Endometrial microvascular endothelial cells (primary cell): Measurements from ENCODE around the gene DAB2. TPM values are rescaled to one million over a fixed set of nuclear protein-coding genes. Genes with fewer than 3 reads are reported as not detected.

Experiments used
- in situ Hi-C: cut with HindIII; loops from 2 replicates; pipeline ENCODE4 v1.10.0; 2017; ENCODE audit warnings: low sequenced_read_pairs, low pct_unique_long_range_greater_than_20kb; ENCODE audit errors: inconsistent ontology term
- total RNA-seq: library from RNA; depleted of rRNA; stranded (reverse); fragments of >200 nt; gene quantifications from one replicate; pipeline ENCODE4 v1.2.3, GENCODE V29; 2015; ENCODE audit errors: inconsistent ontology term

DAB2 gene
- 111 TPM for total RNA-seq

DNA sequence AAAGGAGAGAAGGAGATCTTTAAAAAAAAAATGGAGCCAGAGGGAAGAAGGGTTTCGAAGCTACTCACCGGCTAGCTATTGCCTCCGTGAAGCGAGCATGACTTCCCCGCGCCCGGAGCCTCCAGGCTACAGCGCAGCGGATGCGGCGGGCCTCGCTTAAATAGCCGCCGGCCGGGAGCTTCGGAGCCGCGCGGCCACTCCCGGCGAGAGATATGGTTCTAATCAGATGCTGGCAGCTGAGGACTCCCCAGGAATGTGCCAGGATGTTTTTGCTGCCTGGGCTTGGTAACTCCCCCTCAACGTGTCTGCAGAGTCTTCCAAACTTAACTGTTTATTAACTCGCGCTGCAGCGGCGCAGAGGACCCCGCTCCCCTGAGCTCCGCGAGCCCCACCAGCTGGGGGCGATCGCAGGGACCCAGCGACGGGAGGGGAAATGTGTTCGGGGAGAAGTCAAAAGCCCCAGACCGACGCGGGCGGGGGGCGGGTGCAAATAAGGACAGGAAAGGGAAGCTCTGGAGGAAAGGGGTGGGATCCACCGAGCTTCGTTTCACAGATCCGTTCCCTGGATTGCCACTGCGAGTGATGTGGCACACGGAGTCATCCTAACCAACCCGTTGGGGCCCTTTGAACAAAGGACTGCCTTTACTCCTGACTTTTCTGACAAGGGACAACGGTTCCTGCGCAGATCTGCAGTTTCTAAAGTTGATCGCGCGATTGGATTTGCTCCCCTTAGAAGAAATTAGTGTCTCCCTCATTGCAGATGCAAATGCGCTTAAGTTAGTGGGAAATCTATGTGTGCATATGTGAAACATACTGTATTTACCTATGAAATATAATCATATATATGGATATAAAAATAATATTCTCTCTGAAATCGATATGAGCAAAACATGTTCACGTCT lies at the start of gene DAB2:
Gene DAB2 (minus strand): TSS at position 245 of the 902 bp plus-strand sequence. CDS start 30,660 bp downstream, outside the sequence.
- in situ Hi-C loops, result loop anchor here (5.0 kb wide), 2 partner anchors 42 to 117 kb away; no protein-coding TSS in a partner anchor

GRCh38 chr5:39473156-39473775 lies 48.5 kb upstream of the DAB2 start:
- in situ Hi-C loops, result no loop called here

- in situ Hi-C loops, result no loop called here
Measured at GRCh38 chr5:39471836-39472508, 47.2 kb upstream of the DAB2 start.

DNA sequence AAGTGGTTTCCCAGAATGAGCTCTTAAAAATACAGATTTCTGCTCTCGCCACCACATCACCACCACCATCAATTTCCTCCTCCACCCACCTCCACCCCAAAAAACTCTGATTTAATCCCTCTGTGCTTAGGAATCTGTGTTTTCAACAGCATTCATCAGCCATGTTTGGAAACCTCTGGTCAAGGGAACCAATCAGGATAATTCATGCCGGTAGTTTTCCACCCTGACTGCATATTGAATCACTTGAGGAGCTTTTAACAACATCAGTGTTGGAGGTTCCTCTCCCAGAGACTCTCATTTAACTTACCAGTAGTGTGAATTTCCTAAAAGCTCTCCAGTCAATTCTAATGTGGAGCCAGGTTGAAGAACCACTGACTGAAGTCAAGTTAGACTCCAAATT lies 46.0 kb upstream of the DAB2 start:
- in situ Hi-C loops, result no loop called here

DNA sequence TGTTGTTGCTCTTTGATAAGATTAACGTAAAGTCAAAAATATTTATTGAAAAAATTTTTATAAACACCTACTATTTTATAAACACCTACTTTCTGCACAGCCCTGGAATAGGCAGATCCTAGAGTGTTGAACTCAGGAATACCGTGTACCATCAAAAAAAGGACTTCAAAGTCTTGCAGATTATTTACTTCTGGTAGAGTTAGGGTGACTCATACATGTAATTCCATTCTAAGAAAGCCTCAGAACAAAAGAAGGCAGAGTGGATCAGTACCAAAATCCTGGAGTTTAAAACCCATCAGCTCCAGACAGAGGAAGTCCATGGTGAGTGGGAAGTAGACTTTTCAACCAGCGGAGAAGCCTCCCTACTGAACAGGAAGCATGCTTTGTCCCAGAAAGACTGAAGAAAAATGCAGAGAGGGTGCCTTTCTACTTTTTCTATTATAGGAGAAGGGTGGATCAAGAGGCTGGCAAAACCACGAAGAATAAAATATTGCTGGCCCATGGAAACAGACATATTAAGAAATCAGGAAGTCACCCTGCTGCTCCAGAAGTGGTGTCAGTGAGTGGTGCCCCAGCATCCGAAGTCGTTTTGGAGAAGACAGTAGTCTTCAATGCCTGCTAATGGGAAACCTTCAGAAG lies 45.1 kb upstream of the DAB2 start:
- in situ Hi-C loops, result loop anchor here (5.0 kb wide), 1 partner anchor 48 kb away; the partner anchor contains the start of gene DAB2

DNA sequence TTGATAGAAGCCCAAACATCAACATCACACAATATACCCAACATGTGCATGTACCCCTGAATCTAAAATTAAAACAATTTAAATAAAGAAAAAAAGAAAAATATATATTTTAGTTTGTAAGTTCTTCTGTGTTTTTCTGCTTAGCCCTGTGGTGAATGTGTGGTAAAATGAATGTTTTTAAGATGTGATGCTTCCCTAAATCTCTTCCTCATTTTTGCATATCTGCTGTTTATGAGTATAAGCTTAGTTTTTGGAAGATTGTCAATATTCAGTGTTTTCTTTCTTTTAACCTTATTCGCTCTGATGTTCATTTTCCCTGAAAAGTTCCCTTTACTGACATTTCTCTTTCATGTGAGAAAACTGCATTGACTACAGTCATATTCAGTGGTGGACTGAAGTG lies 44.4 kb upstream of the DAB2 start:
- in situ Hi-C loops, result loop anchor here (5.0 kb wide), 1 partner anchor 47 kb away; the partner anchor contains the start of gene DAB2

GRCh38 chr5:39466846-39467245 lies 42.1 kb upstream of the DAB2 start:
- in situ Hi-C loops, result loop anchor here (5.0 kb wide), 1 partner anchor 45 kb away; the partner anchor contains the start of gene DAB2

- in situ Hi-C loops, result loop anchor here (5.0 kb wide), 1 partner anchor 44 kb away; the partner anchor contains the start of gene DAB2
Measured at GRCh38 chr5:39465843-39466242, 41.1 kb upstream of the DAB2 start.

DNA sequence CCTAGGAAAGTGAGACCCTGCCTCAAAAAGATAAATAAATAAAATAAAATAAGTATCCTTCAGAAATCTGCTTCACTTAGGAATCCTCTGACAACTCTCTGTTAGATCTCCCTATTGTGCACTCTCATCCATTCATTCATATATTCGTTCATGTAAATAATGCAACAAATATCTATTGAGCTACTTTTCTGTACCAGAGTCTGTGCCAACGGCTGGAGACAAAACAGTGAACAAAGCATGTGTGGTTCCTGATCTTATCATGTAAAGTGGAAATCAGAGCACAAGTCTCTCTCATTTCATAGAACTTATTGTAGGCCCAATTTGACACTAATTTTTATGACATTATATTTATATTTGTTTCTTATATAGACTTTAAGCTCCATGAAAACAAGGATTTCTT lies 40.3 kb upstream of the DAB2 start:
- in situ Hi-C loops, result loop anchor here (5.0 kb wide), 1 partner anchor 43 kb away; the partner anchor contains the start of gene DAB2

- in situ Hi-C loops, result no loop called here
Measured at GRCh38 chr5:39464088-39464487, 39.3 kb upstream of the DAB2 start.

DNA sequence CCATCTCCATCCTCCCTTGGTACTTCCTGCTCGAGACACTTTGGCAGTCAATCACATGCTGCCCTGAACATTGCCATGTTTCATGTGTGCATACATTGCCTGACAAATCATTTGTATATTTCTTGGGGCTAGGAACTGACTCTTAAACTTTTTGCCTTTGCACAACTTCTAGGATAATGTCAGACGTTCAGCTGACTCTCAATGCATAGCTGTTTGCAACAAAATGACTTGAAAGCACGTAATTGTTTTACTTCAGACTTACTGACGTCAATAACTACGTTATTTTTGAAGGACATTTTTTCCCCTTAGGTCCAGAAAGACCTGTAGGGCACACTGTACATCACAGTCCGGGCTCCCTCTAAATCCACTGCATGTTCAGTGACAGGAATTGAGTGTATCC lies 37.4 kb upstream of the DAB2 start:
- in situ Hi-C loops, result no loop called here

GRCh38 chr5:39461007-39461682 lies 36.4 kb upstream of the DAB2 start:
- in situ Hi-C loops, result no loop called here

GRCh38 chr5:39459907-39460306 lies 35.1 kb upstream of the DAB2 start:
- in situ Hi-C loops, result no loop called here

- in situ Hi-C loops, result no loop called here
Measured at GRCh38 chr5:39459071-39459470, 34.3 kb upstream of the DAB2 start.

DNA sequence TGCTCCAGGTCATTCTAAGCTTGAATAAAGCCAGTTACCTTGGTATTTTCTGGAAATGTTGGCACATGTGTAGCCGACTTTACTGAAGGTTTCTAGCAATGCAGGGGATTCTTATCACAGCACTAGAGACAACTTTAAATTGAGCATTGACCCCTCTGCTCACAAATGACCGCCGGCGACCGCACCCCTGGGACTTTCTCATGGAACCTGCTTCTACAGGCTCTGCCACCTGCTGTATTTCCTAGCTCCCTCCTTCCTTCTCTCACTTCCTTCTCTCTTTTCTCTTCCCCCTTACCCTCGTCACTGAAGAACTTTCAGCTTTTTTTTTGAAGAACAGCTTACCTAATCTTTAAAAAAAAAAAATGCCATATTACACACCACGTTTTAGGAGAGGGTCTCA lies 30.9 kb upstream of the DAB2 start:
- in situ Hi-C loops, result no loop called here

DNA sequence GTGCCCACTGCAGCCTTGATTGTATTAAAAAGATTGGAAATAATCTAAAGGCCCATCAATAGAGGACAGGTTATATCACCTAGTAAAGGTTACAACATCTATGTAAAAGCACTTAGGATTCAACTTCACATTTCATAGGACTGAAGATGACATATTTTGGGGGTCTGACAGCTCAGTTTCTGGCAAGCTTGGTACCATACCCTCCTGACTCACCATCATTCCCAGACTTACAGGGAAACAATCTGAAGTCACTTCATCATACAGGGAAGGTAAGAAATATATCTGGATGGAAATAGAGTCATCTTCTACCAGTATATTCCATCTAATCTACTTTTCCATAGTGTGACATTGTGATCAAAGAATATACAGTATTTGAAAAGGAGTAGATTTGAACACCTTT lies 28.8 kb upstream of the DAB2 start:
- in situ Hi-C loops, result no loop called here

GRCh38 chr5:39452846-39453245 lies 28.1 kb upstream of the DAB2 start:
- in situ Hi-C loops, result no loop called here

DNA sequence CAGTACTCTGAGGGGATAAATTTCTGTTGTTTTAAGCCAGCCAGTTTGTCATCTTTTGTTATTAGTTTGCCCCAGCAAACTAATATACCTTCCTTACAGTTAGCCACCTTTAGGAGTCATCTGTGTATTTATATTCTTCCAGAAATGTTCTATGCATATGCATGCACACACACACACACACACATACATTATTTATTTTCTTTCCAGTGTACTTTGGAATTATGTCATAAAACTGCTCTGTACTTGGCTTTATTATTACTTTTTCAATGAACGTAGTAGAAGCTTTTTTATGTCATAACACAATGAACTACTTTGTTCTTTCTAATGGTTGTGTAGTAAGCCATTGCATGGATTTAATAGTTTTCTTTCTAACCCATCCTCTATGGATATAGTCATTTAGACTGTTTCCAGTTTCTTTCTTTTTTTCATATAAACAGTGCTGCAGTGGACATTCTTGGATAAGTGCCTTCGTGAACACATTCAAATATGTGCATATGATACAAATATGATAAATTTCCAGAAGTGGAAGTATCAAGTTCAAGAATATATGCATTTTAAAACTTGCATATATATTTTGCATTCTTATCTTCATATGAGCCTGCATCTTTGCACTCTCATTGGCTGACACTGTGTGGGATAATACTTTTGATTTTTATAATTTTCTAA lies 26.6 kb upstream of the DAB2 start:
- in situ Hi-C loops, result no loop called here
